GM19438 (cell line): ENCODE data around the gene SLC30A7.
A peak's percentile ranks its signal among the peaks of the same experiment; 100 is the strongest.
"Not testable (repeated sequence)": the region's sequence is repeated elsewhere in the genome, so short reads cannot be mapped to it uniquely, and the experiment has no call there.

Experiments used
- ATAC-seq: cut with Tn5 transposase; IDR thresholded peaks from one replicate; pipeline ENCODE4 v1.9.1; 2021; ENCODE audit warnings: low read depth; ENCODE audit not compliant: unreplicated experiment

SLC30A7 gene

DNA sequence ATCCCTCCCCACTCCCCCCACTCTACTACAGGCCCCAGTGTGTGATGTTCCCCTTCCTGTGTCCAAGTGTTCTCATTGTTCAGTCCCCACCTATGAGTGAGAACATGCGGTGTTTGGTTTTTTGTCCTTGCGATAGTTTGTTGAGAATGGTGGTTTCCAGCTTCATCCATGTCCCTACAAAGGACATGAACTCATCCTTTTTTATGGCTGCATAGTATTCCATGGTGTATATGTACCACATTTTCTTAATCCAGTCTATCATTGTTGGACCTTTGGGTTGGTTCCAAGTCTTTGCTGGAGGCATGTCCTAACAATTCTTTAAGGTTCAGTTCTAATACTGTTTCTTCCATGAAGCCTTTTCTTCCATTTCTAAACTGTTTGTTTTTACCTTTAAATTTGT is 37.7 kb downstream of the SLC30A7 start:
- not testable (repeated sequence) for ATAC-seq

DNA sequence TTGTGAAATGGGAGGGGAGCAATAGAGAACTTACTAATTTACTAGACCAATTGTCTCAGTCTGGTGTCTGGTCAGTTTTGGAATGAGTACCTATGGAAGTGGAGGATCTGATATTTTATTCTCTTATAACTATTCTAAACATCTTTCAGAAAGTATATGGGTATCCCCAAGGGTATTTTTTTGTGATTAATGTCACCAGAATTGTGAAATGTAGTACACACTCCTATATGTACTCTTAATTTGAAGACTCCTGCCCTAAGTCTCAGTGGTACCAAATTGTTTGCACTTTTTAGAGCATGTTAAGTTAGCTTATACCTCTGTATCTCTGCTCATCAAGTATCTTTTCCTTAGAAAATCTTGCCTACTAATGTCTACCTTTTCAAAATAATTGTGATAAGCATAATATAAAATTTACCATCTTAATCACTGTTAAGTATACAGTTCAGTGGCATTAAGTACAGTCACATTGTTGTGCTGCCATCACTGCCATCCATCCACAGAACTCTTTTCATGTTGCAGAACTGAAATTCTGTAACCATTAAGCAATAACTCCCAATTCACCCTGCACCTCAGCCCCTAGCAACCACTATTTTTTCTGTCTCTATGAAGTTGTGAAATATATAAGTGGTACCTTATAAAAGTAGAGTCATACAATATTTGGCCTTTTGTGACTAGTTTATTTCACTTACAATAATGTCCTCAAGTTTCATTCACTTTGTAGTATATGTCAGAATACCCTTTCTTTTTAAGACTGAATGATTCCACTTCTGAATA is 40.5 kb downstream of the SLC30A7 start:
- no peak for ATAC-seq

DNA sequence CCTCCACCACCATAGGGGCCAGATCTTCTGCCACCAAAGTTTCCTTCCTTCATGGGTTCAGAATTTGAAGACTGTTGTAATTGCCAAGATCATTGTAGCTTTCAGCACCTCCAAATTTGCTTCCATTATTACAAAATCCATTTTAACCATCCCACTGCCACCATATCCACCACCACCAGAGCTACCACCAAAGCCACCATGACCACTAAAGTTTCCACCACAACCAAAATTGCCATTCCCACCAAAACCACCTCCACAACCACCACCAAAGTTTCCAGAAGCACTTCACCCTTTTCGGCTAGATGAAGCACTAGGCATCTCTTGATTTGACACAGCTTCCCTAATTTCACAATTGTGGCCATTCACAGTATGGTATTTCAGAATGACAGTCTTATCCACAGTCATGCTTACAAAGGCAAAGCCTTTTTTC is 45.2 kb downstream of the SLC30A7 start:
- no peak for ATAC-seq

DNA sequence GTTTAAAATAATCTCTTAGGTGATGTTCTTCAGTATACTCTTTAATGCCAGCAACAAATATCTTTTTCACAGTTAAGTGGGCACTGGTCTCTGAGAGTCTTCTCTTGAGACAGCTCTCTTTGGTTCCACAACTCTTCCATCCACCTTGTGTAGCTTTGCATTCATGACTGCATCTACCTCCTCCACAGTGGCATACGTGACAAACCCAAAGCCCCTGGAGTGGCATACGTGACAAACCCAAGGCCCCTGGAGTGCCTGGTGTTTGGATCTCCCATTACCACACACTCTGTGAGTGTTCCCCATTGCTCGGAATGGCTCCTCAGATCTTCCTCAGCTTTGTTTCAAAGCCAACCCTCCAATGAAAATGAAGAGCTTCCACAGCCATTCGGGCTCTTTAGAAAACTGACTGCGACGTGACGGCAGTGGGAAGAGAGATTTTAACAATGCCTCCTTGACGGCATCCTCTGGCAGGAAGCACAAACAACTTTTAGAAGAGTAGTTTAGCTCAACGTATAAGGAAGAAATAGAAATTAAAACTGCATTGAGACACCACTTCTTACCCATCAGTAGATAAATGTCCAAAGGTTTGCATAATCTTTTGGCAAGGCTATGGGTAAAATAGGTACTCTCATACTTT is 45.8 kb downstream of the SLC30A7 start:
- ATAC-seq, result no peak

DNA sequence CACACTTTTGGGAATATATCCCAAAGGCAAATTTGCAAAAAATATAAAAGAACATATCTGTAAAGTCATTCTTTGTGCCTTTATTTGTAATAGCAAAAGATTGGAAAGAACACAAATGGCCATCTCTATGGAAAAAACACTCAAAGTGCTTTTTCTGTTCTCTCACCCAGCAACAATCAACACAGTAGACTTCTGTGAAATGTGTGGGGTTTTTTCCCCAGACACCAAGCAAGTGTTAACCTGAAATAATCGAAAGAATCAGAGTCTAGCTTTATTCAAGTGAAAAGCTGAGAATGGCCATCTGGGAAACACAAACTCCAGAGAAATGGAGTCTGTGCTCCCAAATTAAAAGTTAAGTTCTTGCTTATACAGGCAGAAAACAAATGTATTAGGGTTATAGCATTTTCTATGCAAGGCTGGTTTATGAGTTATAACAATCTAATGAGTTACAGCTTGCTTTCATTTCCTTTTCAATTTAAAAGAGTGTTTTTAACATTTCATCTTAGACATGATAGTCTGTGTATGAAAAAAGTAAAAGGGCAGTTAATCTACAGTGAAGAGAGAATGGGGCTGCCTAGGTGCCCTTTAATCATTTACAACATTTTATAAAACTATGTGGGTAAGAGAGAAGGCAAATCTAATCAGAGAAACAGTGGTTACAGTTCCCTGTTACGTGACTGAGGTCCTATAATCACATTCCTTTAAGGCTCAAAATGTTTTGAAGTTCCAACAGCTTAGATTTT is 46.6 kb downstream of the SLC30A7 start:
- no peak for ATAC-seq

DNA sequence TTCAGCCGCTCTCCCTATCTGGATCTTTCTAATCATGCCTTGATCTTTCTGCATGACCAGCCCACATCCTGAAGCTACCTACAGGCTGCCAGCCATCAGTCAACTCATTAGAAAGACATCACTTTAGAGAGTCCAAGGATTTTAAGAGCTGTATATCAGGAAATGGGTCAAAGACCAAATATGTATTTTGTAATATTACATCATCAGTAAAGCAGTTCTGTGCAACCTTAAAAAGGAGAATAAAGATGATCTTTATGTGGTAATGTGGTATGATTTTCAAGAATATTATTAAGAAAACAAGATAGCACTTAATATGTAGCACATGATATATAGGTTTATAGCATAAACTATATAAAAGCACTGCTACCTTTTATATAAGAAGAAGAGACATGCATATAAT is 47.6 kb downstream of the SLC30A7 start:
- no peak for ATAC-seq

DNA sequence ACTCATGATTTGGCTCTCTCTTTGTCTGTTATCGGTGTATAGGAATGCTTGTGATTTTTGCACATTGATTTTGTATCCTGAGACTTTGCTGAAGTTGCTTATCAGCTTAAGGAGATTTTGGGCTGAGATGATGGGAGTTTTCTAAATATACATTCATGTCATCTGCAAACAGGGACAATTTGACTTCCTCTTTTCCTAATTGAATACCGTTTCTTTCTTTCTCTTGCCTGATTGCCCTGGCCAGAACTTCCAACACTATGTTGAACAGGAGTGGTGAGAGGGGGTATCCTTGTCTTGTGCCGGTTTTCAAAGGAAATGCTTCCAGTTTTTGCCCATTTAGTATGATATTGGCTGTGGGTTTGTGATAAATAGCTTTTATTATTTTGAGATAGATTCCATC is 50.2 kb downstream of the SLC30A7 start:
- not testable (repeated sequence) for ATAC-seq

DNA sequence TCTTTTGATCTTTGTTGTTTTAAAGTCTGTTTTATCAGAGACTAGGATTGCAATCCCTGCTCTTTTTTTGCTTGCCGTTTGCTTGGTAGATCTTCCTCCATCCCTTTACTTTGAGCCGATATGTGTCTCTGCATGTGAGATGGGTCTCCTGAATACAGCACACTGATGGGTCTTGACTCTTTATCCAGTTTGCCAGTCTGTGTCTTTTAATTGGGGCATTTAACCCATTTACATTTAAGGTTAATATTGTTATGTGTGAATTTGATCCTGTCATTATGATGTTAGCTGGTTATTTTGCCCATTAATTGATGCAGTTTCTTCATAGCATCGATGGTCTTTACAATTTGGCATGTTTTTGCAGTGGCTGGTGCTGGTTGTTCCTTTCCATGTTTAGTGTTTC is 51.9 kb downstream of the SLC30A7 start:
- not testable (repeated sequence) for ATAC-seq

DNA sequence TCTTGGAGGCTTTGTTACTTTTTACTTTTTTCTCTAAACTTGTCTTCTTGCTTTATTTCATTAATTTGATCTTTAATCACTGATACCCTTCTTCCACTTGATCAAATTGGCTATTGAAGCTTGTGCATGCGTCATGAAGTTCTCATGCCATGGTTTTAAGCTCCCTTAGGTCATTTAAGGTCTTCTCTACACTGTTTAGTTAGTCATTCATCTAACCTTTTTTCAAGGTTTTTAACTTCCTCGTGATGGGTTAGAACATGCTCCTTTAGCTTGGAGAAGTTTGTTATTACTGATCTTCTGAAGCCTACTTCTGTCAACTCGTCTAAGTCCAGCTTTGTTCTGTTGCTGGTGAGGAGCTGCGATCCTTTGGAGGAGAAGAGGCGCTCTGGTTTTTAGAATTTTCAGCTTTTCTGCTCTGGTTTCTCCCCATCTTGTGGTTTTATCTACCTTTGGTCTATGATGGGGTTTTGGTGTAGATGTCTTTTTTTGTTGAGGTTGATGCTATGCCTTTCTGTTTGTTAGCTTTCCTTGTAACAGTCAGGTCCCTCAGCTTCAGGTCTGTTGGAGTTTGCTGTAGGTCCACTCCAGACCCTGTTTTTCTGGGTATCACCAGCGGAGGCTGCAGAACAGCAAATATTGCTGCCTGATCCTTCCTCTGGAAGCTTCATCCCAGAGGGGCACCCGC is 53.0 kb downstream of the SLC30A7 start:
- ATAC-seq, result not testable (repeated sequence)

DNA sequence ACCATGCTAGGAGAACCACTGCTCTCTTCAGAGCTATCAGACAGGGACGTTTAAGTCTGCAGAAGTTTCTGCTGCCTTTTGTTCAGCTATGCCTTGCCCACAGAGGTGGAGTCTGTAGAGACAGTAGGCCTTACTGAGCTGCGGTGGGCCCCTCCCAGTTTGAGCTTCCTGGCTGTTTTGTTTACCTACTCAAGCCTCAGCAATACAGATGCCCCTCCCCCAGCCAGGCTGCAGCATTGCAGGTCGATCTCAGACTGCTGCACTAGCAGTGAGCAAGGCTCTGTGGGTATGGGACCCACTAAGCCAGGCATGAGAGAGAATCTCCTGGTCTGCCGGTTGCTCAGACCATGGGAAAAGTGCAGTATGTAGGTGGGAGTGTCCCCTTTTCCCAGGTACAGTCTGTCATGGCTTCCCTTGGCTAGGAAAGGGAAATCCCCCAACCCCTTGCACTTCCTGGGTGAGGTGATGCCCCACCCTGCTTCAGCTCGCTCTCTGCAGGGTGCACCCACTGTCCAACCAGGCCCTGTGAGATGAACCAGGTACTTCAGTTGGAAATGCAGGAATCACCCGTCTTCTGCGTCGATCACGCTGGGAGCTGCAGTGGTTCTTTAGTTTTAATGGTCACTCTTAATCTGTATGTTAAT is 53.7 kb downstream of the SLC30A7 start:
- peak; percentile 81 for ATAC-seq

DNA sequence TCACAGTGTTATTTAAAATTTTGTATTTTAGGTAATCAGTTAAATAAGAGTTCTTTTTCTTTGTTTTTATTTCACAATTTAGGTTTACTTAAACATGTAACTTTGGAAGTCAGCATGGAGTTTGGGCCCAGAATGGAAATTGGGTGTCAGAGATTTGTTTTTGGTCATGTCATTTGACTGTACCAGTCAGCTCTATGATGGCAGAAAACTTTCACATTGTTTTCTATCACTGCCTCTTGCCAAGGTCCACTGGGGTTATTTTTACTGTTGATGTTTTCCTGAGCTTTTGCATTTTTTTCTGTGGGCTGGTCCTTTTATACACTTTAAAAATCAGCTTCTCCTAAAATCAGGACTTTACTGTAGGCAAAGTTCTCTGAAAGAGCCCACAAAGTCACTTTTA is 54.4 kb downstream of the SLC30A7 start:
- no peak for ATAC-seq

DNA sequence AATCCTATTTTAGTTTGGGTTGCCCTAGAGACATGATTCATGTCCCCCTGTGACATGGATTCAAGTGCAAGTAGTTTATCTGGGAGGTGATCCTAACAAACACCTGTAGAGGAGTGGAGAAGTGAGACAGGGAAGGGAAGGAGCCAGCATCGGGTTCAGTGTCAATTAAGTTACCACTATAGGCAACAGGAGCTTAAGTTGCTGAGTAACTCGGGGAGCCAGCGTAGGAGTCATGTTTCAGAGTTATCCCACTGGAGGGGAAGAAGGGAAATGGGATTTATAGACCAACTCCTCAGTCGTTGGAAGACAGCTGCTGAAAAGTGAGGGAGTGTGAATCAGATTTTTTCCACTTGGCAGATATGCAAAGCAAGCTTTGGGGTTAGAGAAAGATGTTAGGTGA is 54.9 kb downstream of the SLC30A7 start:
- ATAC-seq, result no peak

DNA sequence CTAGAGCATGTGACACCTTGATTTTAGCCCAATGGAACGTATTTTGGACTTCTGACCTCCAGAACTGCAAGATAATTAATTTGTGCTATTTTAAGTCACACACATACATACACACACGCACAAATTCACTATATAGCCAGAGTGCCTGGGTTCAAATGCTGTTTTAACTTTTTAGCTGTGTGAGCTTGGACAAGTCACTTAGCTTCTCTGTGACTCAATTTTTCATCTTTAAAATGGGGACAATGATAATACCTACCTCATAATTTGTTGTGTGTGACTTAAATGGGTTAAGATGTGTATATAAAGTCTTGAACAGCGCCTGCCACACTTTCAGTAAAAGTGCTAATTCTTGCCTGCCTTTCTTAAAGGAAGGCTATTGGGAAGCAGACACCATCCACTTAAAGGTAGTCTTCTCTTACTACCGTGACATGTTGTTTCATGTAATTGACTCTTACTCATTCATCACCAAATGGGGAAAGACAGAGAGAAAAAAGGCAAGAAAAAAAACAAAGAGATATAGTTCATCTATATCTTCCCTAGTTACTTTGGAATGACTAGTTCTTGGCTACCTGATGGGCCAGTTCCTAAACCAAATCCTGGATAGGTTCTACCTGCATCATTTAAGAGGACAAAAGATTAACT is 56.3 kb downstream of the SLC30A7 start:
- no peak for ATAC-seq

DNA sequence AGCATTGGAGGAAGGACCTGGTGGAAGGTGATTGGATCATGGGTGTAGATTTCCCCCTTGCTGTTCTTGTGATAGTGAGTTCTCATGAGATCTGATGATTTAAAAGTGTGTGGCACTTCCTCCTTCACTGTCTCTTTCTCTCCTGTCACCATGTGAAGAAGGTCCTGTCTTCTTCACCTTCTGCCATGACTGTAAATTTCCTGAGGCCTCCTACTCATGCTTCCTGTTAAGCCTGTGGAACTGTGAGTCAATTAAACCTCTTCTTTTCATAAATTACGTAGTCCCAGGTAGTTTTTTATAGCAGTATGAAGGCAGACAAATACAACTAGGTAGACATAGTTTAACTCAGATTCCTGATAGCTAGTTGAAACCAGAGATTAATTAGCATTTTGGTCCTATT is 57.1 kb downstream of the SLC30A7 start:
- not testable (repeated sequence) for ATAC-seq

DNA sequence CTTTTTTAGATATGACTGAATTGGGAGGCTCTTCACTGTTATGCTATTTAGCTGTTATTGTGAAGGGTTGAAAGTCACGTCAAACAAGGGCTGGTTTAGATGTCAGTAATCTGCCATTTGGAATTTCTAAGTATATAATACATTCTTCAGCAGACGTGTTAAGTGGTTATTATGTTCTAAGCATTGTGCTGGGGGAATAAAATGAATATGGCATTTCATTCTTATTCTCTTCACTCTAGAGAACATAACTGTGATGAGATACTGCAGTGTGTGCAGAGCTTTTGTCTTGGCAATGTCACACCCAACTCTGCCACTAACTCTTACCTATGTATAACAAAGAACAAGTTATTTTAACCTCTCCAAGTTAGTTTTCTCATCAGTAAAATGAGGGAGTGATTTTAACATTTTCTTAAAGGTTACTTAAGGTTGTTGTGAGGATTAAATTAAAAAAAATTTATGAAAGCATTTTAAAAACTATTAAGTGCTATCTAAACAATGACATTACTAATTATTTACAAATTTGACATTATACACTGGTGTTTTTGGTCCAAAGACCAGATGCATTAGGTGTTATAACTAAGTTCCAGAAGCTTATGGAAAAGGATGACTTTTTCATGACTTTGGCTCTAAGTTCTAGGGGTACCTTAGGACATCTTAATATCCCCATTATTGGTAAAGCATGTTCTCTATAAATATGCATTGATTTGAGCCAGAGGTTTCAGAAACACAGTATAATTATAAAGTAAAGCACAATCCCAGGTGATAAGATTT is 58.3 kb downstream of the SLC30A7 start:
- ATAC-seq, result no peak

DNA sequence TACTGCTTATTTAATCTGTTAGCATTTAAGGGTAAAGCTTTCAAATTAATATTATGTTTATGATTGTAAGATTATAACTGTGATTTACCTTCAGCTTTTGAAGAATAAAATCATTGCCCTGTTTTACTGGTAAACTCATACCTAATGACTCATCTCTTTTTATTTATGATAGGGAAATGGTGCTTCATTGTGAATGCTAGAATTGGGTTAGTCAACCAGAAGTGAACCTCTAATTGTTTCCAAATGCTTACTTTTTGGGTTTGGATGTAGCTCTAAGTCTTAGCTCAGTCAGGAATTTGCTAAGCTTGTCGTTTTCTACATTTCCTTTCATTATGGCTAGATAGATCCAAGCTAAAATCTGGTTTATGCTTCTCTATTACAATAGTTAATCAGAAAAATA is 59.4 kb downstream of the SLC30A7 start:
- ATAC-seq, result no peak

DNA sequence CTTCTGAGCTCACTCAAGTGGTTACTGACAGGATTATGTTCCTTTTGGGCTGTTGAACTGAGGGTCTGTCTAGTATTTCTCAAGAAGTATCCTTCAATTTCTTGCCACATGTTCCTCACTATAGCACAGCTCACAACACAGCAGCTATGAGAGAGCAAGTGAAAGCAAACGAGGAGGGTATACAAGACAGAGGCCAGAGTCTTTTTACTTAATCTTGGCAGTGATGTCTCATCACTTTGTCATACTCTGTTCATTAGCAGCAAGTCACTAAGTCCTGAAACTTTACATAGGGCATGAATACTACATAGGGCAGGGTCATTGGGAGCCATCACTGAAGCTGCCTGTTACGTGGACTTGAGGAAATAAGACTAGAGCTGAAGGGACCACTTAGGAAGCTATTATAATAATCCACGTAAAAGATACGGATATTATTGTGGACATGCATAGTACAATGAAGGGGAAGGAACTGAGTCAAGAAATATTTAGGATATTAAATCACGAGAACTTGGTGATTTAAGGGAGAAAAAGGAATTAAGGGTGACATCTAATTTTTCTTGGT is 63.7 kb downstream of the SLC30A7 start:
- ATAC-seq, result no peak

DNA sequence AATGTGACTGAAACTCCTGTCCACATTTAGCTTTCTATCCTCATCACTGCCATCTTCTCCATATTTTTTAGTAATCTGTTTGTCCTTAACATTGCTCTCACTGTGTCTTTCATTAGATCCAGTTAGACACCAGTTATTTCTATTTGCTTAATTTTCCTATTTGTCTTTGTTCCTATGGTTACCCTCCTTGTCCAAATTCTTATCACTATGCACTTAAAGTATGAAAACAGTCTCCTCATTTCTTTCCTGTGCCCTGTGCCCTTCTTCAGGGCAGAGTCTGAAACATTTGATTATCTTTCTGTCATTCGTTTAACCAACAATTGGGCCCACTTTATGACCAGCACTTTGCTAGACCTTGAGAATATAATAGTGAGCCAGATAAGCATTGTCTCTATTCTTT is 64.2 kb downstream of the SLC30A7 start:
- ATAC-seq, result no peak

DNA sequence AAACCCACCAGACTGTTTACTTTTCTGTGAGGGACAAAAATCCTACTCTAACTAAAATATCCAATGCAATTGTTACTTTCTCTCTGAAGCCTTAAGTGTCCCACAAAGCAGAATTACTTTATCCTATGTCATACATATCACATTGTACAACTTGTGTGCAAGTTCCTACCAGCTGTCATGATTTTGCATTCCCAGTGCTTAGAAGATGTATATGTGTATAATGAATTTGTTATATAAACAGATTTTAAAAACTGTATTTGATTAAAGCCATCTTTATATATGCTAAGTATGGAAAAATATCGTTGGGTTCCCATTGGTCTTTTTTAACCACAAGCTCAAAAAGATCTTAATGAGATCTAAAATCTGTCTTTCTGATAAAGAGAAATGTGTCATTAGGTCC is 72.7 kb downstream of the SLC30A7 start:
- ATAC-seq, result no peak
